Esophagus muscularis mucosa (tissue), 3 donors: ENCODE measurements around the gene RAD51AP1.

Experiments
- POLR2AphosphoS5 ChIP-seq, 2 donors: sonication (generic); formaldehyde crosslinking; IDR thresholded peaks; one replicate each; pipeline ENCODE4 v1.6.1; 2017; ENCODE audit warnings: antibody characterized with exemption in 2 of 2
- TF ChIP-seq, protein P1 (sequence below), 3 experiments: fragments of 200-600 bp in 2 of 3; fragments of 450-650 bp in 1 of 3; sonication (generic) in 2 of 3; IDR thresholded peaks; one replicate each; pipeline ENCODE4 v1.5.1; 2017 to 2019; ENCODE audit warnings: antibody characterized with exemption in 3 of 3, mild to moderate bottlenecking in 2 of 3, moderate library complexity in 1 of 3

DNA sequence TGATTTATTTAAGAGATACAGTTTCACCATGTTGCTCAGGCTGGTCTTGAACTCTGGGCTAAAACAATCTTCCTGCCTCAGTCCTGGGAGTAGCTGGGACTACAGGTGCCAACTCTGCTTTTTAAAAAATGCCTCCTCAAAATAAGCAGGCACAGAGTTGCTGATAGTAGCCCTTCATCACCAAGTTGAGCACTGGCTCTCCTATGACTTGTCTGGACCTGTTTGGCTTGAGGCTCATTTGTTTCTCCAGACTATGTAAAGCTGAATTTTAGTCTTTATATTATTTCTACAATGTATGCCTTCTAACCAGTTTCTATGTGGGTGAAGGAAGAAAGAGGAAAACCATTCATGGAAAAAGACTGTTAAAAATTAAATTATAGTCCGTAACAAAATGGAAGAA, 39.5 kb upstream of the RAD51AP1 start:
- TF ChIP-seq, protein P1, sequence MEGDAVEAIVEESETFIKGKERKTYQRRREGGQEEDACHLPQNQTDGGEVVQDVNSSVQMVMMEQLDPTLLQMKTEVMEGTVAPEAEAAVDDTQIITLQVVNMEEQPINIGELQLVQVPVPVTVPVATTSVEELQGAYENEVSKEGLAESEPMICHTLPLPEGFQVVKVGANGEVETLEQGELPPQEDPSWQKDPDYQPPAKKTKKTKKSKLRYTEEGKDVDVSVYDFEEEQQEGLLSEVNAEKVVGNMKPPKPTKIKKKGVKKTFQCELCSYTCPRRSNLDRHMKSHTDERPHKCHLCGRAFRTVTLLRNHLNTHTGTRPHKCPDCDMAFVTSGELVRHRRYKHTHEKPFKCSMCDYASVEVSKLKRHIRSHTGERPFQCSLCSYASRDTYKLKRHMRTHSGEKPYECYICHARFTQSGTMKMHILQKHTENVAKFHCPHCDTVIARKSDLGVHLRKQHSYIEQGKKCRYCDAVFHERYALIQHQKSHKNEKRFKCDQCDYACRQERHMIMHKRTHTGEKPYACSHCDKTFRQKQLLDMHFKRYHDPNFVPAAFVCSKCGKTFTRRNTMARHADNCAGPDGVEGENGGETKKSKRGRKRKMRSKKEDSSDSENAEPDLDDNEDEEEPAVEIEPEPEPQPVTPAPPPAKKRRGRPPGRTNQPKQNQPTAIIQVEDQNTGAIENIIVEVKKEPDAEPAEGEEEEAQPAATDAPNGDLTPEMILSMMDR (IDR thresholded peaks at IDR 0.05) = no peak
- TF ChIP-seq POLR2AphosphoS5 (IDR thresholded peaks at IDR 0.05) = no peak
